Measurements from ENCODE around the gene HGS. TPM values are rescaled to one million over a fixed set of nuclear protein-coding genes. Genes with fewer than 3 reads are reported as not detected.

HGS gene
- total RNA-seq, 1 donor from 2014 or later: 50.5 TPM

DNA sequence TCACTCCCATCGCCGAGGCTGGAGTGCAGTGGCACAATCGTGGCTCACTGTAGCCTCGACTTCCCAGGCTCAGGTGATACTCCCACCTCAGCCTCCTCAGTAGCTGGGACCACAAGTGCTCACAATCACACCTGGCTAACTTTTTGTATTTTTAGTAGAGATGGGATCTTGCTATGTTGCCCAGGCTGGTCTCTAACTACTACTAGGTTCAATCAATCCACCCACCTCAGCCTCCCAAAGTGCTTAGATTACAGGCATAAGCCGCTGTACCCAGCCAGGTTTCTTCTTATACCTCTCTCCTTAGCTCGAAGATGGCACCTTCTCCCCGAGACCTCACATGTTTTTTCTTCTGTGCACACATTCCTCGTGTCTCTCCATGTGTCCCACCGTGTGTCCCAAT is 43.8 kb upstream of the HGS start:
- Histone ChIP-seq H3K27me3 (ENCODE audit: low read depth) (no peaks in the 10 kb centered on the region), H3K9me3 (replicated peaks) (no peaks in the 10 kb centered on the region), H3K4me3 (no peak overlapping the region), H3K36me3 (no peaks in the 10 kb centered on the region), H3K27ac (replicated peaks) (no peak overlapping the region), H3K4me1 (peaks cover 23% of the 10 kb centered on the region)
- intact Hi-C loops (cut with micrococcal nuclease): no loop called here
- no peak for DNase-seq
- TF ChIP-seq, protein P1, sequence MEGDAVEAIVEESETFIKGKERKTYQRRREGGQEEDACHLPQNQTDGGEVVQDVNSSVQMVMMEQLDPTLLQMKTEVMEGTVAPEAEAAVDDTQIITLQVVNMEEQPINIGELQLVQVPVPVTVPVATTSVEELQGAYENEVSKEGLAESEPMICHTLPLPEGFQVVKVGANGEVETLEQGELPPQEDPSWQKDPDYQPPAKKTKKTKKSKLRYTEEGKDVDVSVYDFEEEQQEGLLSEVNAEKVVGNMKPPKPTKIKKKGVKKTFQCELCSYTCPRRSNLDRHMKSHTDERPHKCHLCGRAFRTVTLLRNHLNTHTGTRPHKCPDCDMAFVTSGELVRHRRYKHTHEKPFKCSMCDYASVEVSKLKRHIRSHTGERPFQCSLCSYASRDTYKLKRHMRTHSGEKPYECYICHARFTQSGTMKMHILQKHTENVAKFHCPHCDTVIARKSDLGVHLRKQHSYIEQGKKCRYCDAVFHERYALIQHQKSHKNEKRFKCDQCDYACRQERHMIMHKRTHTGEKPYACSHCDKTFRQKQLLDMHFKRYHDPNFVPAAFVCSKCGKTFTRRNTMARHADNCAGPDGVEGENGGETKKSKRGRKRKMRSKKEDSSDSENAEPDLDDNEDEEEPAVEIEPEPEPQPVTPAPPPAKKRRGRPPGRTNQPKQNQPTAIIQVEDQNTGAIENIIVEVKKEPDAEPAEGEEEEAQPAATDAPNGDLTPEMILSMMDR (IDR thresholded peaks at IDR 0.05; ENCODE audit: borderline replicate concordance): no peak

GRCh38 chr17:81641825-81642489 is 41.9 kb upstream of the HGS start:
- H3K36me3 ChIP-seq: no peaks in the 10 kb centered on the region
- H3K4me3 ChIP-seq: no peak overlapping the region
- peaks cover 6% of the 10 kb centered on the region for H3K27me3 ChIP-seq (ENCODE audit: low read depth)
- no peak overlapping the region for H3K27ac ChIP-seq (replicated peaks)
- TF ChIP-seq, protein P1 (IDR thresholded peaks at IDR 0.05; ENCODE audit: borderline replicate concordance): no peak
- DNase-seq: no peak
- H3K4me1 ChIP-seq: peaks cover 6% of the 10 kb centered on the region
- intact Hi-C loops (cut with micrococcal nuclease): no loop called here
- no peaks in the 10 kb centered on the region for H3K9me3 ChIP-seq (replicated peaks)

DNA sequence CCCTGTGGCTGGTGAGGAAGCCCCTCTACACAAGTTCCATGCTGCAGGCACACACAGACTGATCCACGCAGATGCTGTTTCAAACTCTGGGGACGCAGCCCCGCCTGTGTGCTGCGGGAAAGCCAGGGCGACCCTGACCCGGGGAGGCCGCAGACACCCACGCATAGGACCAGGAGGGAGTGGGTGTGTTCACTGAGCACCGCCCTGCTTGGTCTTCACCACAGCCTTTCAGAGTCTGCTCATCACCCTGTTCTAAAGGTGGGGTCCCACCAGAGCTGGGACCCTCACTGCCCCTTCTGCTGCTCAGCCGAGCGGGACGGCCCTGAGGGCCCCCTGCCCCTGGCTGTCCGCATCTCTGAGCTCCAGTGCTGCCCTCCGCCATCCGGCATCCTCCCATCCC is 39.3 kb upstream of the HGS start:
- H3K4me3 ChIP-seq: no peak overlapping the region
- no peaks in the 10 kb centered on the region for H3K36me3 ChIP-seq
- H3K27ac ChIP-seq (replicated peaks): no peak overlapping the region
- intact Hi-C loops (cut with micrococcal nuclease): no loop called here
- no peak for DNase-seq
- H3K9me3 ChIP-seq (replicated peaks): no peaks in the 10 kb centered on the region
- TF ChIP-seq, protein P1 (IDR thresholded peaks at IDR 0.05; ENCODE audit: borderline replicate concordance): no peak
- peaks cover 32% of the 10 kb centered on the region for H3K27me3 ChIP-seq (ENCODE audit: low read depth)
- no peaks in the 10 kb centered on the region for H3K4me1 ChIP-seq

GRCh38 chr17:81644976-81645952 is 38.5 kb upstream of the HGS start:
- Histone ChIP-seq H3K4me1 (no peaks in the 10 kb centered on the region), H3K27ac (replicated peaks) (no peak overlapping the region), H3K9me3 (replicated peaks) (no peaks in the 10 kb centered on the region), H3K36me3 (no peaks in the 10 kb centered on the region), H3K4me3 (no peak overlapping the region), H3K27me3 (ENCODE audit: low read depth) (peaks cover 39% of the 10 kb centered on the region)
- TF ChIP-seq, protein P1 (IDR thresholded peaks at IDR 0.05; ENCODE audit: borderline replicate concordance): no peak
- no peak for DNase-seq
- intact Hi-C loops (cut with micrococcal nuclease): no loop called here

GRCh38 chr17:81646869-81647600 is 36.8 kb upstream of the HGS start:
- no peak overlapping the region for H3K4me3 ChIP-seq
- no peak for DNase-seq
- H3K27me3 ChIP-seq (ENCODE audit: low read depth): peaks cover 57% of the 10 kb centered on the region

More at GRCh38 chr17:81646869-81647600, 36.8 kb upstream of the HGS start:
- TF ChIP-seq, protein P1 (IDR thresholded peaks at IDR 0.05; ENCODE audit: borderline replicate concordance): no peak
- Histone ChIP-seq H3K9me3 (replicated peaks) (no peaks in the 10 kb centered on the region), H3K36me3 (no peaks in the 10 kb centered on the region), H3K4me1 (no peaks in the 10 kb centered on the region), H3K27ac (replicated peaks) (no peak overlapping the region)
- intact Hi-C loops (cut with micrococcal nuclease): no loop called here

Data from left ventricle myocardium inferior (tissue), 1 donor.